GM18858 (cell line): Measurements from ENCODE around the gene PTPRU.

Experiments
- ATAC-seq: cut with Tn5 transposase; IDR thresholded peaks from one replicate; pipeline ENCODE4 v1.9.1; 2021; ENCODE audit not compliant: unreplicated experiment

Gene PTPRU

DNA sequence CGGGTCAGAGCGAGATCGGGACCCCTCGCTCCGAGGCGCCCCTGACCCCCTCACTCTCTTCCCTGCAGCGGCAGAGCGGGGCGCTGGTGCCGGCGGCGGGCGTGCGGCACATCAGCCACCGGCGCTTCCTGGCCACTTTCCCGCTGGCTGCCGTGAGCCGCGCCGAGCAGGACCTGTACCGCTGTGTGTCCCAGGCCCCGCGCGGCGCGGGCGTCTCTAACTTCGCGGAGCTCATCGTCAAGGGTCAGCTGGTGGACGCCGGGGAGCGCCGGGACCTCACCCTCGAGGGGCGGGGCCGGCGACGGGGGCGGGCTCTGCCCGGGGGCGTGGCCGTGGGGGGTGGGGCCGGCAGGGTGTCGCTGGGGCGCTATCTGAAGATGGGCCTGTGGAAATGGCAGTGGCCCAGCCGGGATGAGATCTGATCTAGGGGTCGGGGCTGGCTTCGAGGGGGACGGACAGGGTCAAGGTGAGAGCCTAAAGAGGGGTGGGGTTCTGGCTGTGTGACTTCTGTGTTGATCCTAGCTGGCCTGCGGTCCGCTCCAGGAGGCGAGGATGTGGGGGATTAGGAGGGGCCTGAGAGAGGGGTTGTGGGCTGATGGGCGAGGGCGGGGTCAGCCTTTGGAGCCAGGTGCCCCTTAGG, 23.6 kb downstream of the PTPRU start:
- no peak for ATAC-seq

DNA sequence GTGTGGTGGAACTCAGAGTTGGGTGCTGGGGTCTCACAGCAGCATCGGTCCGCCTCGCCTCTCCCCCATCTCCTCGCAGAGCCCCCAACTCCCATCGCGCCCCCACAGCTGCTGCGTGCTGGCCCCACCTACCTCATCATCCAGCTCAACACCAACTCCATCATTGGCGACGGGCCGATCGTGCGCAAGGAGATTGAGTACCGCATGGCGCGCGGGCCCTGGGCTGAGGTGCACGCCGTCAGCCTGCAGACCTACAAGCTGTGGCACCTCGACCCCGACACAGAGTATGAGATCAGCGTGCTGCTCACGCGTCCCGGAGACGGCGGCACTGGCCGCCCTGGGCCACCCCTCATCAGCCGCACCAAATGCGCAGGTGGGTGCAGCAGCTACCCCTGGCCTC, 24.2 kb downstream of the PTPRU start:
- no peak for ATAC-seq

DNA sequence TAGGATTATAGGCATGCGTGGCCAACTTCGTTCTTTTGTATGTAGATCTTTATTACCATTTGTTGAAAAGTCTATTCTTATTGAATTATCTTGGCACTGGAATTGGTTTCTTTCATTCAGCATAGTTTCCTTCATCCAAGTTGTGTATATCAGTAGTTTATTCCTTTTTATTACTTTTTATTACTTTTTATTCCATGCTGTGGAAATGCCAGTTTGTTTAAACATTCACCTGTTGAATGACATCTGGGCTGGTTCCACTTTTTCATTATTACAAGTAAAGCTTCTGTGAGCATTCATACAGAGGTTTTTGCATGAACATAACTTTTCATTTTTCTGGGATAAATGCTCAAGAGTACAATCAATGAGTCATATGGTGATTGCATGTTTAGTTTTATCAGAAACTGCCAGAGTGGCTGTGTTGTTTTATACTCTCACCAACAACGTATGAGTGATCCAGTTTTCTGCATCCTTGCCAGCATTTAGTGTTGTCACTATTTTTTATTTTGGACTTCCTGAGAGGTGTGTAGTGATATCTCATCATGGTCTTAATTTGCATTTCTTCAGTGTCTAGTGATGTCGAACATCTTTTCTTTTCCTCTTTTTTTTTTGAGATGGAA, 28.6 kb downstream of the PTPRU start:
- no peak for ATAC-seq

DNA sequence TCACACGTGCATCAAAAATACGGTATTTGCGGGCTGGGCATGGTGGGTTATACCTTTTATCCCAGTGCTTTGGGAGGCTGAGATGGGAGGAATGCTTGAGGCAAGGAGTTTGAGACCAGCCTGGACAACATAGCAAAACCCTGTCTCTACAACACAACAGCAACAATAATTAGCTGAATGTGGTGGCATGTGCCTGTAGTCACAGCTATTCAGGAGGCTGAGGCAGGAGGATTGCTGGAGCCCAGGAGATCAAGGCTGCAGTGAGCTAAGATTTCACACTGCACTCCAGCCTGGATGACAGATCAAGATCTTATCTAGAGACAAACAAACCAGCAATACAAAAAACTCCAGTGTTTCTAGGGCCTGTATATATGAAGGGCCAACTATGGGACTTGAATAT, 30.6 kb downstream of the PTPRU start:
- no peak for ATAC-seq

DNA sequence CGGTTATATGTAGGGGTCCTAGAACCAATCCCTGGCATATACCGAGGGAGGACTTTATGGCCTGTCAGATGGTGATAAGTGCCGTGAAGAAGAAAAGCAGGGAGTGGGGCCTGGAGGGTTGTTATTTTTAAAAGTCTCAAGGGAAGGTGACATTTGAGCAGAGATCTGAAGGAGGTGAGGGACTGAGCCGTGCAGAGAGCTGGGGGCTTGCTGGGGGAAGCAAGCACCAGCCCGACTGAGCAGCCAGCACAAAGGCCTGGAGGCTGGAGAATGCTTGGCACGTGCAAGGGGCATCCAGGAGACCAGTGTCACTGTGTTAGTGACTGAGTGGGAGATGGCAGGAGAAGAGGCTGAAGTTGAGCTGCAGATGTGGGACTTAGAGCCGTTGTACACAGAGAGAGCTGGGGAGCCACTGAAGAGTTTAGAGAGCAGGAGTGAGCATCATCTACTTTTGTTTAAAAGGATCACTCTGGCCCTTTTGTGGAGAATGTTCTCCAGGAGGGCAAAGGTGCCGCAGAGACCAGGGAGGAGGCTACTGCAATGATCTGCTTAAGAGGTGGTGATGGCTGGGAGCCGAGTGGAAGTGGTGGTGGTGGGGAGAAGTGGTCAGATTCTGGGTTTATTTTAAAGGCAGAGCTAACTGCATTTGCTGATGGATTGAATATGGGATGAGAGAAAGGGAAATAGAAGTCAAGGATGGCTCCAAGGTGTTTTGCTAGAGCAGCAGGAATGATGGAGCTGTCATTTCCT, 31.2 kb downstream of the PTPRU start:
- ATAC-seq = no peak

DNA sequence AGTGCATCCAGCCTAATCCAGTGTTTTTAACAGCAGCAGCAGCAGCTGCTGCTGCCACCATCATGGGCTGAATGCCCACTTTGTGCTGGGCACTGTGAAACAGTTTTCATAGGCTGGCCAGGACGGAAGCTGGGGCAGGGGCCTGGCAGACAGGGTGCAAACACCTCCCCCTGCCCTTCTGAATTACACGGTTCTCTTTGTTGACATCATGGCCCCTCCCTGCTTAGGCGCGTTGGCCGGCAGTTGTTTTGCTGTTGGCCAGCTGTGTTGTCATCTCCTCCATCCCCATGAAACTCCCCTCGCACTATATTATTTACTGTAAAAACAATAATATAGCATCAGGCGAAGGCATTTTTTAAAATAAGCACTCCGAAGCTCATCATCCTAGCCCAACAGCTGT, 33.1 kb downstream of the PTPRU start:
- ATAC-seq = no peak

DNA sequence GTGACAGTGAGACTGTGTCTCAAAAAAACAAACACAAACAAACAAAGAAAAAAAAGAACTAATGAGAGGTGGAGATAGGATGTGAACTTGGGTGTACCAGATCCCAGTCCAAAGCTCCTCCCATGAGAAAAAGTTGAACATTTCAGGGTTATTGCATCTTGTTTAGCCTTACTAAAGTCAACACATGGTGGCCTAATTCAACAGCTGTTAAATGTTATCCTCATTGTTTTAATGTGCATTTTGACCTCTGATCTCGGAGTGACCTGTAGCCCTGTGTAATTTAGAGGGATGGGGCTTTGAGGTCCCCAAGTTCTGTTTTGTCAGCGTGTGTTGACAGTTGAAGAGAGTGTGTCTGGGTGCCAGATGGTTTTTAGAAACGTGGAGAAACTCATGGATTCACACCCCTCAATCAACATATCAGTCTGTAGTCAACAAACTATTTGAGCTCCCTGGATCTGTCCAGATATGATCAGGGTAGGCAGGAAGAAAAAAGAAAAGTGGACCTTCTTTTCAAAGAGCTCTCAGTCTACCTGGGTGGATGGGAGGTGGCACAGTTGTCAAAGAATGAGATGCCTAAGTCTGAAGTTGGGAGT, 34.7 kb downstream of the PTPRU start:
- no peak for ATAC-seq

DNA sequence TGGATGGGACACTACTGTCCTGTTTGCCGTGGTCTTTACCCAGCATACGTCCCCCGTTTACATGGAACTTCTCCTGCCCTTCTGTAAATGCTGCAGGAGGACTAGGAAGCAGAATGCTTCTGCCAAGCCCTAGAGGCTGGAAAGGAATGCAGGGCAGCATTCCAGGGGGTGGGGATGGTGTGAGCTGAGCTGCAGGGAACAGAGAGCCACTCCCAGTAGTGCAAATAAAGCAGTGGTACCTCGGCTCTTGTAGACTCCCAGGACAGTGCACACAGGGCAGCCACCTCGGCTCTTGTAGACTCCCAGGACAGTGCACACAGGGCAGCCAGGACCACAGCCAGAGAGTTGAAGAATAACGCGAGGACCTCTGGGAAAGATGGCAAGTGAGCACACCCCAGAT, 35.4 kb downstream of the PTPRU start:
- no peak for ATAC-seq

DNA sequence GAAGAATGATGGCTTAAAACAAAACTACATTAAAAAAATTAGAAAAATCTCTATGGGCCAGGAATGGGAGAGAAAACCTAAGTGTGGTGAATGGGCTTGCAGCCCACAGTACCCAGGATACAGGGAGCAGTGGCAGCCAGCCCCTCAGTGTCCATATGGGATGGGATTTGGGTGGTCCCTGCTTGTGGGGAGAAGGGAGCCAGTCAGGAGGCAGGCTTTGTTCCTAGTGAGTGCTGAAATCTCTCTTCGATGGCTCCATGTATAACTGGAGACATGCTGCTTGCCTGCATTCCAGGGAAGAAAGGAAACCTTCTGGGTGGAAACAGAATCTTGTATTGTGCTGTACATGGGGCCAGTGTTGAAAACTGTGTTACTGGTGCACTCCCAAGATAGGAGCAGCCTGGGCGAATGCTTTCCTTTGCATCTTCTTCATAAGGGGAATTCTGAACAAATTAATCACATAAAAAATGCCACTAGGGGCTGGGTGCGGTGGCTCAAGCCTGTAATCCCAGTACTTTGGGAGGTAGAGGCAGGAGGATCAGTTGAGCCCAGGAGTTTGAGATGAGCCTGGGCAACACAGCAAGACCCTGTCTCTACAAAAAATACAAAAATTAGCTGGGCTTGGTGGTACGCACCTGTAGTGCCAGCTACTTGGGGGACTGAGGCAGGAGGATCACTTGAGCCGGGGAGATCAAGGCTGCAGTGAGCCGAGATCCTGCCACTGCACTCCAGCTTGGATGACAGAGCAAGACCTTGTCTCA, 36.0 kb downstream of the PTPRU start:
- ATAC-seq = no peak

DNA sequence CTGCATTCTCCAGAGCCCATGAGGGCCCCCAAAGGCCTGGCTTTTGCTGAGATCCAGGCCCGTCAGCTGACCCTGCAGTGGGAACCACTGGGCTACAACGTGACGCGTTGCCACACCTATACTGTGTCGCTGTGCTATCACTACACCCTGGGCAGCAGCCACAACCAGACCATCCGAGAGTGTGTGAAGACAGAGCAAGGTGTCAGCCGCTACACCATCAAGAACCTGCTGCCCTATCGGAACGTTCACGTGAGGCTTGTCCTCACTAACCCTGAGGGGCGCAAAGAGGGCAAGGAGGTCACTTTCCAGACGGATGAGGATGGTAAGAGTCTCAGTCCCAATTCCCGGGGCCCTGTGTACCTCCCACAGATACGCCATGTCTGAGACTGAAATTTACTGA, 39.1 kb downstream of the PTPRU start:
- no peak for ATAC-seq

DNA sequence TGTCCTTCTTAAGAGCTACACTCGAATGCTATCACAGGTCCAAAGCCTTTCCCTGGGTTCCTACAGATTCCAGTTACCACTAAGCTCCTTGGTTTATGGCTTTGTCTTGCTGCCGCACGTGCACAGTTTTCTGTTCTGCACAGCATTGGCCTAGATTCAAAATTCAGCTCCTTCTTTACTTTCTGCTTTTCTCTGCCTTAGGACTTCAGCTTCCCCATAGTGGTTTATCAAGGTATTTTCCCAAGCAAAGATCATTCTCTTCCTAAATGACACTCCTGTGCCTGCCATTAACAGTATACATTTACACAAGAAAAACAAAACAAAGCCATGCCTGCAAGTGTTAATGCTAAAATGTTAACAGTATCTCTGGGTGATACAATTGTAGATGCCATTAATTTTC, 41.8 kb downstream of the PTPRU start:
- no peak for ATAC-seq

DNA sequence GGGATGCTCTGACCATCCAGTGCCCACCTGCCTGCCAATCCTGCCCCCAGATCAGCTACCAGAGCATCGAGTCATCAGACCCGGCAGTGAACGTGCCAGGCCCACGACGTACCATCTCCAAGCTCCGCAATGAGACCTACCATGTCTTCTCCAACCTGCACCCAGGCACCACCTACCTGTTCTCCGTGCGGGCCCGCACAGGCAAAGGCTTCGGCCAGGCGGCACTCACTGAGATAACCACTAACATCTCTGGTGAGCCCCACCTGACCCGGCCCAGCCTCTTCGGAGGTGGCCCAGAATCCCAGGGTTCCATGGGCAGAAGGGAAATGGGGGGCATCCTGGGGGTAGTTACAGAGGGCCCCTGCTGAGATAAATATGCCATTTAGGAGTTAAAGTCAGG, 43.1 kb downstream of the PTPRU start:
- no peak for ATAC-seq

DNA sequence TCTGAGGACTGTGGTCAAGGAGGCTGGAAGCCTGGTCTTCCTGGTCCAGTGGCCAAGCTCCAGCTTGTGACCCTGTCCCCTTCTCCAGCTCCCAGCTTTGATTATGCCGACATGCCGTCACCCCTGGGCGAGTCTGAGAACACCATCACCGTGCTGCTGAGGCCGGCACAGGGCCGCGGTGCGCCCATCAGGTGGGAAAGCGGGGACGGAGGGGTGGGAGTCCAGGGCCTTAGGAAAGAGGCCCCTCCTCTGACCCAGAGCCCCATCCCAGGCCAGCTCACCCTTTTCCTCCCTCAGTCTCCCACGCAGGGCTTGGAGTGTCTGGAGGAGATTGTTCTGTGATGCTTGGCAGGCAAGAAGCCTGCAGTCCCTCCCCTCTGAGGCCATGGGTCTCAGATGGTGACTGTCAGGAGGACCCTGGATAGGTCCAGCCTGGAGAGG, 43.6 kb downstream of the PTPRU start:
- no peak for ATAC-seq

DNA sequence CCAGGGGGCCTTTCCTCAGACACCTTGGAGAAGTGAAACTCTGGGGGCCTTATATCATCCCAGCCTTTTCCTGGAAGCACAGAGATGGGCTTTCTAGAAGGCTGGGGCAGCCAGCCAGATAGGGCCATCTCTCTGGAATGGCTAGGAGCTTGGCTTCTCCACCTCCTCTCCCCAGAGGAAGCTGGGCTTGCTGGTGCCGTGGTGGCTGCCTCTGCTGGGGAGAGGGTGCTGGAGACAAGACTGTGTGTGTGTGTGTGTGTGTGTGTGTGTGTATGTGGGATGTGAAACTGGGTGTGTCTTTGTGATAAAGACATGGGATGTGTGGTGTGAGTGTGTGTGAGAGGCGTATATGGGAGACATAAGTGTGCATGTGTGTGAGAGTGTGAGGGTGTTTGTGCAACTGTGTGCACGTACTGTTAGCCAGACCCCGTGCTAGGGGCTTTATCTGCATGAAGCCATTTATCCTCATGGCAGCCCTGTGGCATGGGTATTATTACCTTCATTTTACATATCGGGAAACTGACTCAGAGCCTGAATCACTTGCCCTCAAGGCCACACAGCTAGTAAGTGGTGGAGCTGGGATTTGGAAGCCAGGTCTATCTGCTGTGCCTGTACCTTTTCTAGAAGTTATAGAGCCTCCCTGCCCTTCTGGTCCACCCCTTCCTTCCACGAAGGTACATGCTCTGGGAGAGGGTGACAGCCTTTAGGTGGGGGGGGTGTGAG, 44.2 kb downstream of the PTPRU start:
- ATAC-seq = no peak

DNA sequence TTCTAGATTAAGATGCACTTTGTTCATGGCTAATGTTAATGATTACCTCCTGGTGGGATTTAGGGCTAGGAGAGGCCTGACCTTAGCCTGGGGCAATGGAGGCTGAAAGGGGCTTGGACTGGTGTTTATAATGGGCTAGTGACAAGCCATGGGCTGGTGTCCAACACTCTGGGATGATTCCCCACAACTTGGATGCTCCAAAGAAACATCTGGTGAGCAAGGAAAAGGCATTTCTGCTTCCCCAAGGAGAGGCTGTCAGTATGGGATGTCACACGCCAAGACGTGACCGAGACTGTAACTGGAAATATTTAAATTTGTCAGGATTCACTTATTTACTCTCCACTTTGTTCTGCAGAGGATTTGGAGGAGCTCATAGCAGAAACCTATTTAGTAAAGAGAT, 45.2 kb downstream of the PTPRU start:
- ATAC-seq = no peak

DNA sequence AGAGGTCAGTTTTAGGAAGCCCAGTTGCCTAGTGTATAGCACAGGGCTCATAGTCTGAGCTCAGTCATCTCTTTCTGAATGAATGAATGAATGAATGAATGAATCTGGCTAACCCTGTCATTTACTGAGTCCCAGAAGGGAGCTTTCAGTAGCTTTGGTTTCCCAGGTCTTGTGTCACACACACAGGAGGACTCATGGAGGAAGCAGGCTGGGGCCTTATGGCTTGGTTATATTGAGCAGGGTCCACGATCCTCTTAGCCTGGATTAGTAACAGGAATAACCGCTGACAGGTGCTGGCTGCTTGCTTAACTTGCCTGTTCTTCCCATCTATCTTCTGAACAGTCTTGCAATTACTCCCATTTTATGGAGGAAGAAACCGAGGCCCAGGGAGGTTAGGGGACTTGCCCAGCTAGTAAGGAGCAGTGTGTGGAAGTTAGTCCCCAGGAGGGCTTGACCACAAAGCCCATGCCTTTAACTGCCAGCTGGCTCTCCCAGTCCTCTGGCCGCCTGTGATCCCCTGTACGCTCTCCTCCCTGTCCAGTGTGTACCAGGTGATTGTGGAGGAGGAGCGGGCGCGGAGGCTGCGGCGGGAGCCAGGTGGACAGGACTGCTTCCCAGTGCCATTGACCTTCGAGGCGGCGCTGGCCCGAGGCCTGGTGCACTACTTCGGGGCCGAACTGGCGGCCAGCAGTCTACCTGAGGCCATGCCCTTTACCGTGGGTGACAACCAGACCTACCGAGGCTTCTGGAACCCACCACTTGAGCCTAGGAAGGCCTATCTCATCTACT, 46.0 kb downstream of the PTPRU start:
- no peak for ATAC-seq

DNA sequence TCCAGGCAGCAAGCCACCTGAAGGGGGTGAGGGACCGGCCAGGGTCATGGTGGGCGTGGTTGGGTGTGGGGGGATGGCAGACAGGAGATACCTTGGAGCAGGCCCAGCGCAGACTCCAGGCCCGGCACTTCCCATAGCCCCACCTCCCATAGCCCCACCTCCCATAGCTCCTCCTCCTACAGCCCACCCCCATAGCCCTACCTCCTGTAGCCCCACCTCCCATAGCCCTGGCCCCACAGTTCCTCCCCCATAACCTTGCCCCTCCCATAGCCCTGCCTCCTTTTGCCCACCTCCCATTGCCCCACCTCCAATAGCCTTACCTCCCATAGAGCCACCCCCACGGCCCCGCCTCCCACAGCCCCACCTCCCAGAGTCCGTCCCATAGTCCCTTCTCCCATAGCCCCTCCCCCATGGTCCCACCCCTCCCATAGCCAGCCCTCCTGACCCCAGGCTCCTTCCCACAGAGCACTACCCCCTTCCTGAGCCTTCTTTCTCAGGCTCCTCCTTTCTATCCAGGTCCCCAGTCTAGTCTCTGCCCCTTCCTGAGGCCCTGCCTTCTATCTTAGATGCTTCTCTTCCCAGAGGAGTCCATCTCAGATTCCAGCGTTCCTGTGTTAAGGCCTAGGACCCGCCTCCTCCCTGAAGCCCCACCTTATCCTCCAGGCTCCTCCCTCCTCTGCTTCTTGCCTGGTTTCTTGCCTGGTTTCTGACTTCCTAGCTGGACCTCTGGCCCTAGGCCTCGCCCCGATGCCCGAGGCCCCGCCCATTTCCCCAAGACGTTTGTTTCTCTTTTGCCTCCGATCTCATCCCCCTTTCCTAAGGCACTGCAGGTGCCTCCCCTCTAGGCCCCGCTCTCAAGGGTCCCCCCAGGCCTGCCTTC, 46.8 kb downstream of the PTPRU start:
- ATAC-seq = no peak

DNA sequence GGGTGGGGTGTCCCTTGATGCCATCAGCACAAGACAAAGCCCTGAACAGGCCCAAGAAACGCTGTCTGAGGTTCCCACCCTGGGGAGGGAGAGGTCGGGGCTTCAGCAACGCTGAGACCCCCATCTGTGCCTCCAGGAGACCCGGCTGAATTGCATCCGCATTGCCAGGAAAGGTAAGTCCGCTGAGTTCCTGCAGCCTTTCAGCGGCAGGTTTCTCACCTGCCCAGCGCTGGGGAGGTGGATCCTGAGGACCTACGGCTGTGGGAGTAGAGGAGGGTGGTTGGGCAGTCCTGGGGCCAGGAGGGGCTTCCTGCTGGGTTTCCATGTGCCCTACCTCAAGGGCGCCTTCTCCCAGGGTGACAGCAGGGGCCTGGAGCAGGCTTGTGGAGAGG, 47.5 kb downstream of the PTPRU start:
- no peak for ATAC-seq
